HepG2 (cell line): ENCODE data around the gene CTDSP1. TPM values are rescaled to one million over a fixed set of nuclear protein-coding genes. Genes with fewer than 3 reads are reported as not detected.

ENCODE experiments used
- ATAC-seq: fragments of 200-7000 bp; cut with Tn5 transposase; 3 replicates; pipeline ENCODE4 v1.9.1; 2020; ENCODE audit warnings: mild to moderate bottlenecking, moderate library complexity
- BruUV-seq: library from RNA; stranded (reverse); fragments of 400-500 nt; replicated peaks from 2 replicates; lab custom pipeline; 2021; lab: Mats Ljungman, UMichigan
- CTCF ChIA-PET: fragments of 300-600 bp; formaldehyde crosslinking; extraction: SDS; loops from one replicate; lab custom pipeline; 2021; ENCODE audit warnings: low total read pairs, inconsistent platforms, low intra/inter-chr PET ratio; lab: Yijun Ruan, JAX
- POLR2A ChIA-PET: fragments of 350-600 bp; sonication (Branson Sonifier 250); formaldehyde crosslinking; loops from one replicate; lab custom pipeline; 2020; ENCODE audit warnings: antibody characterized with exemption, inconsistent platforms; lab: Yijun Ruan, JAX
- DNase-seq: peaks from one replicate; pipeline ENCODE4 v3.0.0-alpha.2; 2015; ENCODE audit warnings: low spot score
- FAIRE-seq: peaks from 3 replicates; lab custom pipeline; 2011; peaks lifted over from hg19 to GRCh38; lab: Jason Lieb, UNC
- H2AFZ ChIP-seq: one replicate; pipeline ENCODE4 v1.6.1; 2011; ENCODE audit warnings: low read length, inconsistent platforms
- H3K27ac ChIP-seq: fragments of 300-600 bp; 3 replicates; pipeline ENCODE4 v1.8.0; 2011; ENCODE audit warnings: mixed run types, mild to moderate bottlenecking, mixed read lengths, low read length, inconsistent platforms; ENCODE audit not compliant: insufficient read depth; ENCODE audit errors: extremely low read length
- H3K27me3 ChIP-seq, 2 experiments: fragments of 200-600 bp in 1 of 2; 2 replicates in 1 of 2; 3 replicates in 1 of 2; pipeline versions ENCODE4 v1.6.0 to v1.8.0; 2011; ENCODE audit warnings: low read length in 2 of 2, mild to moderate bottlenecking in 2 of 2, moderate library complexity in 2 of 2, inconsistent platforms in 1 of 2; ENCODE audit not compliant: insufficient read depth in 2 of 2, control insufficient read depth in 1 of 2
- H3K36me3 ChIP-seq, 2 experiments: fragments of 200-600 bp in 1 of 2; replicated peaks in 1 of 2; 2 replicates in 1 of 2; 3 replicates in 1 of 2; pipeline versions ENCODE4 v1.5.1 to v1.8.0; 2011; ENCODE audit warnings: low read length in 2 of 2, inconsistent platforms in 1 of 2; ENCODE audit not compliant: insufficient read depth in 2 of 2, control insufficient read depth in 1 of 2
- H3K4me1 ChIP-seq: 2 replicates; pipeline ENCODE4 v1.5.1; 2012; ENCODE audit warnings: low read length, inconsistent platforms; ENCODE audit not compliant: insufficient read depth
- H3K4me2 ChIP-seq: 2 replicates; pipeline ENCODE4 v1.6.0; 2011; ENCODE audit warnings: low read depth, low read length, inconsistent platforms
- H3K4me3 ChIP-seq, 3 experiments: fragments of 200-600 bp in 1 of 3; sonication (generic), shearing (Covaris generic) in 1 of 3; replicated peaks in 1 of 3; 2 replicates each; pipeline ENCODE4 v1.5.1; 2011 to 2016; ENCODE audit warnings: low read length in 3 of 3, inconsistent platforms in 2 of 3, low read depth in 2 of 3, mild to moderate bottlenecking in 2 of 3, control low read depth in 1 of 3, mixed read lengths in 1 of 3; ENCODE audit not compliant: insufficient read depth in 1 of 3
- H3K79me2 ChIP-seq: one replicate; pipeline ENCODE4 v1.6.1; 2011; ENCODE audit warnings: low read length, inconsistent platforms; ENCODE audit not compliant: insufficient read depth
- H3K9ac ChIP-seq: 2 replicates; pipeline ENCODE4 v1.6.0; 2011; ENCODE audit warnings: mild to moderate bottlenecking, low read depth, low read length, inconsistent platforms; ENCODE audit not compliant: insufficient read depth
- H3K9me3 ChIP-seq: 2 replicates; pipeline ENCODE4 v1.5.1; 2012; ENCODE audit warnings: mild to moderate bottlenecking, low read length
- H4K20me1 ChIP-seq: 2 replicates; pipeline ENCODE4 v1.6.0; 2011; ENCODE audit warnings: inconsistent platforms, mild to moderate bottlenecking, low read length, moderate library complexity; ENCODE audit not compliant: insufficient read depth
- AKAP8 ChIP-seq: sonication (generic); formaldehyde crosslinking; IDR thresholded peaks from 2 replicates; pipeline ENCODE4 v1.5.1; 2020; ENCODE audit warnings: mild to moderate bottlenecking, missing genetic modification reagents
- ATF1 ChIP-seq: IDR thresholded peaks from 2 replicates; pipeline ENCODE4 v1.6.1; 2016; ENCODE audit warnings: mild to moderate bottlenecking, control low read depth
- ATF7-NPFF ChIP-seq: sonication (generic); formaldehyde crosslinking; IDR thresholded peaks from 2 replicates; pipeline ENCODE4 v1.8.1; 2023; ENCODE audit warnings: mild to moderate bottlenecking, low read depth, missing genetic modification reagents, moderate library complexity
- CREM ChIP-seq, 2 experiments: sonication (generic) in 1 of 2; formaldehyde crosslinking in 1 of 2; IDR thresholded peaks; 2 replicates each; pipeline versions ENCODE4 v1.4.0 to v1.6.1; 2016 to 2020; ENCODE audit warnings: antibody characterized with exemption in 1 of 2, mild to moderate bottlenecking in 1 of 2, missing genetic modification reagents in 1 of 2
- FOXC1 ChIP-seq: sonication (generic); formaldehyde crosslinking; IDR thresholded peaks from 2 replicates; pipeline ENCODE4 v1.8.0; 2022; ENCODE audit warnings: mild to moderate bottlenecking, missing genetic modification reagents, borderline replicate concordance
- FOXK2 ChIP-seq: fragments of 450-650 bp; IDR thresholded peaks from 2 replicates; pipeline ENCODE4 v1.6.1; 2016
- GZF1 ChIP-seq: sonication (generic); formaldehyde crosslinking; IDR thresholded peaks from 2 replicates; pipeline ENCODE4 v1.5.1; 2020; ENCODE audit warnings: mild to moderate bottlenecking, missing genetic modification reagents
- HNF1B ChIP-seq: sonication (generic); formaldehyde crosslinking; IDR thresholded peaks from 2 replicates; pipeline ENCODE4 v1.5.1; 2020; ENCODE audit warnings: mild to moderate bottlenecking, moderate library complexity, missing genetic modification reagents
- KMT2B ChIP-seq: IDR thresholded peaks from 2 replicates; pipeline ENCODE4 v1.6.1; 2016; ENCODE audit warnings: missing genetic modification reagents, missing compliant biosample characterization
- LCORL ChIP-seq, 2 experiments: fragments of 450-650 bp in 1 of 2; sonication (generic) in 1 of 2; formaldehyde crosslinking in 1 of 2; IDR thresholded peaks; 2 replicates each; pipeline versions ENCODE4 v1.5.0 to v1.6.1; 2017 to 2020; ENCODE audit warnings: antibody characterized with exemption in 1 of 2, missing genetic modification reagents in 1 of 2
- SMC3 ChIP-seq: IDR thresholded peaks from 2 replicates; pipeline ENCODE4 v1.6.1; 2011; ENCODE audit warnings: low read length, improper control_type of control experiment
- SP5 ChIP-seq: IDR thresholded peaks from 2 replicates; pipeline ENCODE4 v1.6.1; 2016; ENCODE audit warnings: low read depth, borderline replicate concordance
- ZBTB46 ChIP-seq: sonication (generic); formaldehyde crosslinking; IDR thresholded peaks from 2 replicates; pipeline ENCODE4 v1.4.0; 2020; ENCODE audit warnings: mild to moderate bottlenecking, missing genetic modification reagents, borderline replicate concordance
- ZHX1 ChIP-seq: sonication (generic); formaldehyde crosslinking; IDR thresholded peaks from 2 replicates; pipeline ENCODE4 v1.8.1; 2022; ENCODE audit warnings: low read depth, mild to moderate bottlenecking, missing genetic modification reagents
- ZNF501 ChIP-seq: sonication (generic); formaldehyde crosslinking; IDR thresholded peaks from 2 replicates; pipeline ENCODE4 v1.5.1; 2020; ENCODE audit warnings: mild to moderate bottlenecking, moderate library complexity, missing genetic modification reagents
- WGBS: methylation state at CpG from one replicate; pipeline ENCODE4 v1.1.6; 2017; ENCODE audit warnings: low lambda C conversion rate; 5-methylcytosine and 5-hydroxymethylcytosine counted together
- in situ Hi-C: cut with HindIII; loops from 2 replicates; pipeline ENCODE4 v1.10.0; 2017; ENCODE audit warnings: low pct_unique_long_range_greater_than_20kb; ENCODE audit not compliant: extremely low pct_ligation_motif_present
- intact Hi-C: fragments of 100-400 bp; cut with micrococcal nuclease; formaldehyde crosslinking; loops from one replicate; pipeline ENCODE4 v1.10.0; 2022; ENCODE audit not compliant: unreplicated experiment
- polyA plus RNA-seq, 8 experiments: library from polyadenylated mRNA; depleted of rRNA in 3 of 8; stranded (reverse) in 7 of 8; unstranded in 1 of 8; fragments of >200 nt; fragmentation: Illumina TruSeq in 4 of 8; extraction: Trizol in 4 of 8; gene quantifications; 2 replicates each; pipeline versions ENCODE4 v1.2.1 to v1.2.3, GENCODE V29; 2011 to 2016; ENCODE audit warnings: low read depth in 4 of 8, missing spikeins in 1 of 8, mixed read lengths in 1 of 8; ENCODE audit not compliant: insufficient read depth in 1 of 8
- total RNA-seq, 5 experiments: library from RNA; depleted of rRNA; stranded (reverse); fragments of >200 nt; fragmentation: Illumina TruSeq; extraction: Trizol; gene quantifications; 2 replicates each; pipeline ENCODE4 v1.2.3, GENCODE V29; 2016; ENCODE audit warnings: low read depth in 1 of 5

Gene CTDSP1
- total and polyA plus RNA-seq, 2 of the 13 experiments (the other 11 are each of a cell fraction or from before 2014, with no cell fraction given), result 91.0 to 268 TPM

GRCh38 chr2:218357236-218358177, 42.2 kb upstream of the CTDSP1 start:
- Histone ChIP-seq H3K9ac (peak overlapping the region; percentile 69), H3K4me3 (peak overlapping the region; percentile 25 to 78 (median 43)), H3K4me1 (peaks cover 75% of the 10 kb centered on the region), H3K9me3 (no peaks in the 10 kb centered on the region), H3K36me3 (no peaks in the 10 kb centered on the region), H3K27me3 (no peaks in the 10 kb centered on the region; a peak in 1 of 5 replicates), H2AFZ (peak overlapping the region; percentile 67), H3K79me2 (no peaks in the 10 kb centered on the region), H3K4me2 (peak overlapping the region; percentile 94), H4K20me1 (no peaks in the 10 kb centered on the region), H3K27ac (peak overlapping the region; percentile 0)
- ChIA-PET POLR2A (interaction anchor here (0.7 to 4.8 kb wide), 17 partner anchors 13 to 87 kb away, joined by 3 to 66 read pairs (median 6); partner anchors contain the start of genes AAMP, CTDSP1 and PNKD), CTCF (interaction anchor here (0.8 to 3.7 kb wide), 6 partner anchors 46 to 85 kb away, joined by 3 to 59 read pairs (median 5); partner anchors contain the start of gene TMBIM1)
- in situ Hi-C loops, result loop anchor here (5.0 kb wide), 1 partner anchor 55 kb away; no protein-coding TSS in a partner anchor
- 13% methylated on average over 17 of the region's 17 CpGs for WGBS
- no TSS peak for BruUV-seq
- peak; percentile 46 for ATAC-seq
- no peak for DNase-seq
- peak; percentile 21 for FAIRE-seq
- intact Hi-C loops, result loop anchor here (2.0 kb wide), 1 partner anchor 65 kb away; the partner anchor contains the start of gene TMBIM1
- TF ChIP-seq GZF1 (CRISPR knock-in tag) (peak; percentile 95), SP5 (CRISPR knock-in tag) (no peak), FOXC1 (peak; percentile 45; the same call in 1 of the 2 replicates), KMT2B (CRISPR knock-in tag) (no peak), HNF1B (0 out of 2 replicates have a peak, but pooled peaks have one; percentile 16), ZBTB46 (CRISPR knock-in tag) (no peak), CREM (IDR thresholded peaks at IDR 0.05) (peak; percentile 64), CREM (CRISPR knock-in tag; IDR thresholded peaks at IDR 0.05) (no peak), ZNF501 (CRISPR knock-in tag) (peak; percentile 26; the same call in 1 of the 2 replicates), ATF1 (CRISPR knock-in tag) (peak; percentile 41; the same call in 1 of the 2 replicates), AKAP8 (0 out of 2 replicates have a peak, but pooled peaks have one; percentile 32), FOXK2 (no peak), ZHX1 (no peak), ATF7-NPFF (CRISPR knock-in tag) (no peak), SMC3 (no peak), LCORL (IDR thresholded peaks at IDR 0.05) (no peak), LCORL (CRISPR knock-in tag; IDR thresholded peaks at IDR 0.05) (0 out of 2 replicates have a peak, but pooled peaks have one; percentile 6)
